B cell (primary cell): Measurements from ENCODE around the gene SIGMAR1. TPM values are rescaled to one million over a fixed set of nuclear protein-coding genes. Genes with fewer than 3 reads are reported as not detected.

Experiments used
- ATAC-seq: fragments of 200-7000 bp; cut with Tn5 transposase; one replicate; pipeline ENCODE4 v1.10.0; 2021; ENCODE audit warnings: low read depth, mild to moderate bottlenecking, moderate number of reproducible peaks, moderate library complexity
- CTCF ChIA-PET: fragments of 350-600 bp; sonication (Branson Sonifier 250); formaldehyde crosslinking; loops from one replicate; lab custom pipeline; 2021; ENCODE audit warnings: antibody characterized with exemption, inconsistent platforms; lab: Charles Lee
- POLR2A ChIA-PET: fragments of 350-600 bp; sonication (Branson Sonifier 250); formaldehyde crosslinking; loops from one replicate; lab custom pipeline; 2021; ENCODE audit warnings: antibody characterized with exemption; lab: Charles Lee
- DNase-seq: peaks from one replicate; pipeline ENCODE4 v3.0.0; 2013
- H2AFZ ChIP-seq: 2 replicates; pipeline ENCODE4 v1.6.1; 2012; ENCODE audit warnings: mild to moderate bottlenecking, low read depth, low read length; ENCODE audit not compliant: insufficient read depth, poor library complexity, severe bottlenecking
- H3K27ac ChIP-seq, 2 donors: 1 replicate in 1 of 2; 2 replicates in 1 of 2; pipeline ENCODE4 v1.5.1; 2012 to 2013; ENCODE audit warnings: low read length in 2 of 2, mild to moderate bottlenecking in 2 of 2, moderate library complexity in 1 of 2
- H3K27me3 ChIP-seq, 4 experiments: fragments of 200-600 bp in 1 of 4; sonication (generic) in 1 of 4; replicated peaks in 1 of 4; 1 replicate in 2 of 4; 2 replicates in 2 of 4; pipeline versions ENCODE4 v1.6.1 to v1.7.0; 2013 to 2016; ENCODE audit warnings: low read length in 3 of 4, mild to moderate bottlenecking in 2 of 4, mixed read lengths in 1 of 4, moderate library complexity in 1 of 4; ENCODE audit not compliant: insufficient read depth in 4 of 4, control insufficient read depth in 3 of 4; ENCODE audit errors: control extremely low read depth in 1 of 4
- H3K36me3 ChIP-seq, 2 experiments: replicated peaks in 1 of 2; 1 replicate in 1 of 2; 2 replicates in 1 of 2; pipeline versions ENCODE4 v1.6.1 to v1.7.1; 2013; ENCODE audit warnings: low read length in 1 of 2; ENCODE audit not compliant: insufficient read depth in 2 of 2, control insufficient read depth in 1 of 2; ENCODE audit errors: control extremely low read depth in 1 of 2, extremely low read depth in 1 of 2
- H3K4me1 ChIP-seq, 2 donors: fragments of 200-600 bp in 1 of 2; sonication (generic) in 1 of 2; 1 replicate in 1 of 2; 2 replicates in 1 of 2; pipeline versions ENCODE4 v1.5.1 to v1.6.1; 2013 to 2017; ENCODE audit warnings: low read length in 2 of 2; ENCODE audit not compliant: control insufficient read depth in 2 of 2, insufficient read depth in 2 of 2
- H3K4me2 ChIP-seq: replicated peaks from 2 replicates; pipeline ENCODE3; 2012; ENCODE audit warnings: mild to moderate bottlenecking, low read depth, low read length; ENCODE audit not compliant: poor library complexity, severe bottlenecking
- H3K4me3 ChIP-seq, 5 experiments: fragments of 200-600 bp in 1 of 5; sonication (generic) in 1 of 5; 1 replicate in 3 of 5; 2 replicates in 2 of 5; pipeline versions ENCODE4 v1.5.1 to v1.7.0; 2011 to 2016; ENCODE audit warnings: low read length in 4 of 5, mild to moderate bottlenecking in 4 of 5, low read depth in 2 of 5, control low read depth in 1 of 5, moderate library complexity in 1 of 5; ENCODE audit not compliant: insufficient read depth in 1 of 5; ENCODE audit errors: control extremely low read depth in 1 of 5, extremely low read depth in 1 of 5
- H3K79me2 ChIP-seq: fragments of 200-600 bp; sonication (generic); one replicate; pipeline ENCODE4 v1.6.0; 2016; ENCODE audit warnings: low read length; ENCODE audit not compliant: control insufficient read depth, insufficient read depth
- H3K9ac ChIP-seq: fragments of 200-600 bp; sonication (generic); 2 replicates; pipeline ENCODE4 v1.6.1; 2017; ENCODE audit warnings: mild to moderate bottlenecking, low read length, moderate library complexity
- H3K9me3 ChIP-seq, 3 donors: one replicate each; pipeline versions ENCODE4 v1.6.1 to v1.7.1; 2013; ENCODE audit warnings: low read length in 2 of 3; ENCODE audit not compliant: control insufficient read depth in 2 of 3, insufficient read depth in 1 of 3; ENCODE audit errors: control extremely low read depth in 1 of 3
- H4K20me1 ChIP-seq: 2 replicates; pipeline ENCODE4 v1.6.0; 2012; ENCODE audit warnings: mild to moderate bottlenecking, low read length; ENCODE audit not compliant: insufficient read depth, control insufficient read depth, poor library complexity, severe bottlenecking
- H3K27ac Mint-ChIP-seq: one replicate; pipeline ENCODE4 v1.8.0; 2021; ENCODE audit warnings: mixed read lengths
- H3K27me3 Mint-ChIP-seq: one replicate; pipeline ENCODE4 v1.8.0; 2021; ENCODE audit warnings: mixed read lengths
- H3K4me1 Mint-ChIP-seq: one replicate; pipeline ENCODE4 v1.8.0; 2021; ENCODE audit warnings: mixed read lengths
- H3K4me3 Mint-ChIP-seq: one replicate; pipeline ENCODE4 v1.8.0; 2021; ENCODE audit warnings: mixed read lengths
- H3K9me3 Mint-ChIP-seq: one replicate; pipeline ENCODE4 v1.8.0; 2022; ENCODE audit warnings: mixed read lengths; ENCODE audit not compliant: insufficient read depth
- EZH2 ChIP-seq: IDR thresholded peaks from 2 replicates; pipeline ENCODE4 v1.6.1; 2012; ENCODE audit warnings: borderline replicate concordance, low read depth, mild to moderate bottlenecking, moderate library complexity, low read length; ENCODE audit not compliant: insufficient read depth, poor library complexity, severe bottlenecking
- WGBS: methylation state at CpG from one replicate; pipeline ENCODE4 v1.1.5; 2013; ENCODE audit warnings: missing lambda C conversion rate; ENCODE audit not compliant: insufficient coverage; 5-methylcytosine and 5-hydroxymethylcytosine counted together
- intact Hi-C: fragments of 100-400 bp; cut with micrococcal nuclease; formaldehyde crosslinking; loops from one replicate; pipeline ENCODE4 v1.10.0; 2022
- polyA plus RNA-seq: library from polyadenylated mRNA; depleted of rRNA; stranded (reverse); fragments of >200 nt; gene quantifications from 2 replicates; pipeline ENCODE4 v1.2.3, GENCODE V29; 2012
- total RNA-seq, 2 donors: library from RNA; stranded (reverse); fragments of 120-200 nt in 1 of 2; gene quantifications; 1 replicate in 1 of 2; 2 replicates in 1 of 2; pipeline versions ENCODE4 v1.2.3 to v1.2.4, GENCODE V29; 2013 to 2022
- TF ChIP-seq, protein P1 (sequence below): fragments of 200-600 bp; IDR thresholded peaks from one replicate; pipeline ENCODE4 v1.8.0; 2022; ENCODE audit warnings: antibody characterized with exemption, mild to moderate bottlenecking

SIGMAR1 gene
- total and polyA plus RNA-seq, 2 donors (not counting 1 experiment from before 2014, with no cell fraction given), result 21.4 to 30.7 TPM

DNA sequence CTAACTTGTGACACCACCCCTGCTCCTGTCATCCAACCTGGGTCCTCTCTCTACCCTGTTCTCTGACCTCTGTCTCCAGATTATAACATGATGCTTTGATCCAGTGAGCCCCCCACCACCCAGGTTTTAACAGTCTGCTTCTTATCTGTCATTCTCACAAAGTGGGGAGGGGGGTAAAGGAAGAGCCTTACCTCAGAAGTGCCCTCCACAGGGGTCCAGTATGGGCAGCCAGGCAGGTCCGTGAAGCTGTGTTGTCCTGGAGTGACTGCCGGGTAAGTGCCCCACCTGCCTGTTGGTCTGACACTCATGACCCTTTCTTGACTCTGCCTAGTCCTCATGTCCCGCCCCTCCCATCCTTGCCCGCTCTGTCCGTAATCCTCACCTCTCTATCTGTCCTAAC lies 17.8 kb upstream of the SIGMAR1 start:
- Mint-ChIP-seq H3K27me3 (peaks cover 3% of the 10 kb centered on the region), H3K9me3 (no peaks in the 10 kb centered on the region), H3K27ac (no peak overlapping the region), H3K4me3 (no peak overlapping the region), H3K4me1 (peaks cover 11% of the 10 kb centered on the region)
- H4K20me1 ChIP-seq, result no peaks in the 10 kb centered on the region
- no peak overlapping the region for H2AFZ ChIP-seq
- intact Hi-C loops, result no loop called here
- H3K4me3 ChIP-seq, result no peak overlapping the region
- 93% methylated on average over 5 of the region's 5 CpGs for WGBS
- H3K4me2 ChIP-seq, result no peak overlapping the region
- no peaks in the 10 kb centered on the region for H3K9me3 ChIP-seq
- TF ChIP-seq, protein P1, sequence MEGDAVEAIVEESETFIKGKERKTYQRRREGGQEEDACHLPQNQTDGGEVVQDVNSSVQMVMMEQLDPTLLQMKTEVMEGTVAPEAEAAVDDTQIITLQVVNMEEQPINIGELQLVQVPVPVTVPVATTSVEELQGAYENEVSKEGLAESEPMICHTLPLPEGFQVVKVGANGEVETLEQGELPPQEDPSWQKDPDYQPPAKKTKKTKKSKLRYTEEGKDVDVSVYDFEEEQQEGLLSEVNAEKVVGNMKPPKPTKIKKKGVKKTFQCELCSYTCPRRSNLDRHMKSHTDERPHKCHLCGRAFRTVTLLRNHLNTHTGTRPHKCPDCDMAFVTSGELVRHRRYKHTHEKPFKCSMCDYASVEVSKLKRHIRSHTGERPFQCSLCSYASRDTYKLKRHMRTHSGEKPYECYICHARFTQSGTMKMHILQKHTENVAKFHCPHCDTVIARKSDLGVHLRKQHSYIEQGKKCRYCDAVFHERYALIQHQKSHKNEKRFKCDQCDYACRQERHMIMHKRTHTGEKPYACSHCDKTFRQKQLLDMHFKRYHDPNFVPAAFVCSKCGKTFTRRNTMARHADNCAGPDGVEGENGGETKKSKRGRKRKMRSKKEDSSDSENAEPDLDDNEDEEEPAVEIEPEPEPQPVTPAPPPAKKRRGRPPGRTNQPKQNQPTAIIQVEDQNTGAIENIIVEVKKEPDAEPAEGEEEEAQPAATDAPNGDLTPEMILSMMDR, result no peak
- no peak for TF ChIP-seq EZH2
- CTCF ChIA-PET, result interaction anchor here (0.6 to 0.7 kb wide), 2 partner anchors 49 to 60 kb away, joined by 3 read pairs; no protein-coding TSS in a partner anchor
- no peaks in the 10 kb centered on the region for H3K36me3 ChIP-seq
- no peaks in the 10 kb centered on the region for H3K79me2 ChIP-seq
- ATAC-seq (no peak), DNase-seq (no peak)
- POLR2A ChIA-PET, result interaction anchor here (0.7 kb wide), 2 partner anchors 8 to 45 kb away, joined by 4 to 9 read pairs; no protein-coding TSS in a partner anchor
- no peaks in the 10 kb centered on the region for H3K4me1 ChIP-seq
- no peak overlapping the region for H3K9ac ChIP-seq
- H3K27ac ChIP-seq, result no peak overlapping the region
- H3K27me3 ChIP-seq, result no peaks in the 10 kb centered on the region

DNA sequence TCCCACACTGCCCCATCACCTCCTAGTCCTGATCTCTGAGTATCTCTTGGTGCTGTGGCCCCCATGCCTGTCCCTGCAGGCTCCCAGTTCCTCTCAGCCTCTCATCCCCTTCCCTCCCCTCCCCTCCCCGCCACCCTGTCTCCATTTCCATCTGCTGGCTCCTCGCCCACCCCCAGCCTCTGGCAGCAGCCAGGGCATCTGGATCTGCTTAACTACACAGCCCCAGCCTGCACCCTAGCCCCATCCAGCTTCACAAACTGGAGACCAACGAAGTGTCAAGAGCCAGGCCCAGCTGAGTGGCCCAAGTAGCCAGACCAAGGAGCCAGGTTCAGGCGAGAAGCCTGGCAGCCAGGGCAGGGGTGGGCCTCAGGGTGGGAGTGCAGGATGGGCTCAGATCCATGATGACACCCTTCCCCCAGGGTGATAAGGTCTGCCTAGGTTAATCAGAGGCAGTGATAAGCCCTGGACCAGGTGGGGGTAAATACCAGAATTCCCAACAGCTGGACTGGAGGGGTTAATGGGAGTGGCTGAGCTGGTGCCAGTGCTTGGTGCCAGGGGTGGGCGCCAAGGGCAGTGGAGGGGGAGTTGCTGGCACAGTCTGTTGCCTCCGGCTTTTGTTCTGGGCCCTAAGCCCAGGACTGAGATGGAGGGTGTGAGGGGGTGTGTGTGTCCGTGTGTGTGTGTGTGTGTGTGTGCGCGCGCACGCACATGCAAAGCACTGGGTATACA lies 16.9 kb upstream of the SIGMAR1 start:
- ATAC-seq (no peak), DNase-seq (no peak)
- Mint-ChIP-seq H3K9me3 (no peaks in the 10 kb centered on the region), H3K27ac (no peak overlapping the region), H3K27me3 (peaks cover 3% of the 10 kb centered on the region), H3K4me3 (no peak overlapping the region), H3K4me1 (peaks cover 11% of the 10 kb centered on the region)
- H3K9ac ChIP-seq, result no peak overlapping the region
- H3K4me2 ChIP-seq, result no peak overlapping the region
- no peaks in the 10 kb centered on the region for H3K79me2 ChIP-seq
- TF ChIP-seq EZH2, result no peak
- TF ChIP-seq, protein P1, result no peak
- H2AFZ ChIP-seq, result no peak overlapping the region
- WGBS, result 83% methylated on average over 9 of the region's 11 CpGs
- ChIA-PET POLR2A (interaction anchor here (0.7 kb wide), 1 partner anchor 11 kb away, joined by 3 read pairs; no protein-coding TSS in a partner anchor), CTCF (no interaction called here)
- intact Hi-C loops, result no loop called here
- no peaks in the 10 kb centered on the region for H3K9me3 ChIP-seq
- no peaks in the 10 kb centered on the region for H3K4me1 ChIP-seq
- no peak overlapping the region for H3K4me3 ChIP-seq
- no peaks in the 10 kb centered on the region for H3K27me3 ChIP-seq
- peaks cover 0 to 8% of the 10 kb centered on the region in 2 experiments for H3K36me3 ChIP-seq
- no peak overlapping the region for H3K27ac ChIP-seq
- no peaks in the 10 kb centered on the region for H4K20me1 ChIP-seq
